Measurements from ENCODE around the gene TCF3.

Gene TCF3

DNA sequence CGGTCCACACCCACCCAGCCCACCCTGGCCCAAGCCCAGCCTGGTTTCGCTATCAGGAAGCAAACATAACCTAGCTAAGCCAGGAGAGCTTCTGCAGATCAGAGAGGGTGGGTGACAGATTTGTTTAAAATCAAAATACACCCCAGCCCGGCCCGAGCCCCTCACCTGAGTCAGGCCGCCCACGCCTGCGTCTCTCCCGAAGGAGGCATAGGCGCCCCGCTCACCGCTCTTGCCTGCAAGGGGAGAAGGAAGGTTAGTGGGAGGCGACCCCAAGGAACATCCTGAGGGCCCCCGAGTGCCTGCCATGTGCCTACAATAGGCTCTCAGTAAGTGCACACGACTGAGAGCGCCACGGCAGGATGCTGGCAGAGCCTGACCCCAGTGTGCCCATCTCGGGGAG is 25.2 kb downstream of the TCF3 start:
- TF ChIP-seq, protein P1, sequence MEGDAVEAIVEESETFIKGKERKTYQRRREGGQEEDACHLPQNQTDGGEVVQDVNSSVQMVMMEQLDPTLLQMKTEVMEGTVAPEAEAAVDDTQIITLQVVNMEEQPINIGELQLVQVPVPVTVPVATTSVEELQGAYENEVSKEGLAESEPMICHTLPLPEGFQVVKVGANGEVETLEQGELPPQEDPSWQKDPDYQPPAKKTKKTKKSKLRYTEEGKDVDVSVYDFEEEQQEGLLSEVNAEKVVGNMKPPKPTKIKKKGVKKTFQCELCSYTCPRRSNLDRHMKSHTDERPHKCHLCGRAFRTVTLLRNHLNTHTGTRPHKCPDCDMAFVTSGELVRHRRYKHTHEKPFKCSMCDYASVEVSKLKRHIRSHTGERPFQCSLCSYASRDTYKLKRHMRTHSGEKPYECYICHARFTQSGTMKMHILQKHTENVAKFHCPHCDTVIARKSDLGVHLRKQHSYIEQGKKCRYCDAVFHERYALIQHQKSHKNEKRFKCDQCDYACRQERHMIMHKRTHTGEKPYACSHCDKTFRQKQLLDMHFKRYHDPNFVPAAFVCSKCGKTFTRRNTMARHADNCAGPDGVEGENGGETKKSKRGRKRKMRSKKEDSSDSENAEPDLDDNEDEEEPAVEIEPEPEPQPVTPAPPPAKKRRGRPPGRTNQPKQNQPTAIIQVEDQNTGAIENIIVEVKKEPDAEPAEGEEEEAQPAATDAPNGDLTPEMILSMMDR (IDR thresholded peaks at IDR 0.05; ENCODE audit: insufficient read depth, low read depth, low read length, missing control alignments): no peak
- H3K4me3 ChIP-seq (ENCODE audit: low read depth, low read length): no peak overlapping the region
- DNase-seq (ENCODE audit: low read depth): no peak

DNA sequence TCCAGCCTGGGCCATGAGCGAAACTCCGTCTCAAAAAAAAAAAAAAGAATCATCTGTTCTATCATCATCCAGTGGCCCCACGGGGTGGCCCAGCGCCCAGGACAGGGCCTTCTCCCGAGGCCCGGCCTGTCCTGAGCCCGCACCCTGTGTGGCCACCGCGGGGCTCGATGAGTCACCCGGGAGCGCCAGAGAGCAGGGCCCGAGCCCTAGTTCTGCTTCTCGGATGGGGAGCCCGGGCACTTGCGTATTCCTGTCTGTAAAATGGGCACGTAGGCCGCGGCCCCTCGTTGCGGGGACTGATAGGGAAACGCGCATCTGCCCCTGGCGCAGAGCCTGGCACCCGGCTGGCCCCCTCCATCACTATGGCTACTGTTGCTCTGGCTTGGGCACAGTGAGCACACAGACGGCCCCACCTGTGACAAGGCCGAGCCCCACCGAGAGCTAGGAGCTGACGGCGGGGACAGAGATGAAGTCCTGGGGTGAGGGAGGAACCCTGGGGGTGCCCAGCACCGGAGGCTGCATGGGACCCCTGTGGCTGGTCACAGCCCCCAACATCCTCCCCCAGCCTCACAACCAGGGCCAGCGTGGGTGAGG is 25.9 kb downstream of the TCF3 start:
- no peak for DNase-seq (ENCODE audit: low read depth)
- no peak overlapping the region for H3K4me3 ChIP-seq (ENCODE audit: low read depth, low read length)
- TF ChIP-seq, protein P1 (IDR thresholded peaks at IDR 0.05; ENCODE audit: insufficient read depth, low read depth, low read length, missing control alignments): no peak

DNA sequence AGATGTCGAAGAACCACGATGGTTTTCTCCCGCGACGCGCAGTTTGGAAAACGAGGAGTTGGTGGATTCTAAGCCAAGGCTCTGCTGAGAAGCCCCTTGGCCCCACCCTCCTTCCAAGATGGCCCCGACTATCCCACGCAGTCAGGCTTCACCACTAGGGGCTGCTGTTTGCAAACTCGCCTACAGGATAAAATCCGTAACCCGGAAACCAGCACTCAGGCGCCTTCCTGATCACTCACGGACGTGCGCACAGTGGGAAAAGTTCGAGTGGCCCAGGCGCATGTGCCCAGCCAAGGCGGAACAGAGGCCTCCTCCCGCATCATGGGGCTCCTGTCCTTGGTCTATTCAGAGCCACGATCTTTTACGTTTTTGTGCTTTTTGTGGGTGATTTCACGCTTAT is 28.0 kb downstream of the TCF3 start:
- TF ChIP-seq, protein P1 (IDR thresholded peaks at IDR 0.05; ENCODE audit: insufficient read depth, low read depth, low read length, missing control alignments): peak; percentile 67
- DNase-seq (ENCODE audit: low read depth): peak; percentile 58
- no peak overlapping the region for H3K4me3 ChIP-seq (ENCODE audit: low read depth, low read length)

DNA sequence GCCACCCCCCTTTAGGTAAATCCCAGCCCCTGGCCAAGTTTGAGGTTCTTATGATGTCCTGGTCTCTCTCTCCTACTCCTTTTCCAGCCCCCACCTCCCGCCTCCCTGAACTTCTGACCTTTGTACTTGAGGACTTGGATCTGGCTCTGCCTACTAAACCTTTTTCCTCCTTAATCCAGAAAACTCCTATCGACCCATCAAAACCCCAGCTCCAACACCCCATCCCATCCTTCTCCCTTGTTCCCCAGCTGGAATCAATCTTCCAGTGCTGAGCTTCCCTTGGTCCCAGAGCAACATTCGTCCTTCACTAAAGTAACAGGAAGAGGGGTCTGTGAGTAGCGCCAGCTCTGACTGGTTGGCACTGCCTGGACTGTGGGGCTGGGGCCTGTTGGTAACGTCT is 29.9 kb downstream of the TCF3 start:
- TF ChIP-seq, protein P1 (IDR thresholded peaks at IDR 0.05; ENCODE audit: insufficient read depth, low read depth, low read length, missing control alignments): no peak
- DNase-seq (ENCODE audit: low read depth): no peak
- H3K4me3 ChIP-seq (ENCODE audit: low read depth, low read length): no peak overlapping the region

DNA sequence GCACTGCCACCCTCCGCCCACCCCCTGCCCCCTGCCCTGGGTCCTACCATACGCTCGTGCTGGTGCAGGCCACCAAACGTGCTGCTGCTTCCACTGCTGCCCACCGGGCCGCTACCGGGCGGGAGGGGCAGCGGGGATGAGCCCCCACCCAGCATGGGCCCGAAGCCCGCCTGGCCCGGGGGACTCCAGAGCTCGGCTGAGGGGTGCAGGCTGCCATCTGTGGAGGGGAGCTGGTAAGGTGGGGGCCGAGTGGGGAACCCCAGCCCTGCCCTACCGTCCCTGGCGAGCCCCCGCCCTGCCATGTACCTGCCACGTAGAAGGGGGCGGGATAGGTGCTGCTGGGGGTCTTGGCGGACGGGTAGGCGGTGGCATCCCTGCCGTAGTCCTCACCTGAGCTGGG is 30.4 kb downstream of the TCF3 start:
- DNase-seq (ENCODE audit: low read depth): no peak
- TF ChIP-seq, protein P1 (IDR thresholded peaks at IDR 0.05; ENCODE audit: insufficient read depth, low read depth, low read length, missing control alignments): no peak
- no peak overlapping the region for H3K4me3 ChIP-seq (ENCODE audit: low read depth, low read length)

DNA sequence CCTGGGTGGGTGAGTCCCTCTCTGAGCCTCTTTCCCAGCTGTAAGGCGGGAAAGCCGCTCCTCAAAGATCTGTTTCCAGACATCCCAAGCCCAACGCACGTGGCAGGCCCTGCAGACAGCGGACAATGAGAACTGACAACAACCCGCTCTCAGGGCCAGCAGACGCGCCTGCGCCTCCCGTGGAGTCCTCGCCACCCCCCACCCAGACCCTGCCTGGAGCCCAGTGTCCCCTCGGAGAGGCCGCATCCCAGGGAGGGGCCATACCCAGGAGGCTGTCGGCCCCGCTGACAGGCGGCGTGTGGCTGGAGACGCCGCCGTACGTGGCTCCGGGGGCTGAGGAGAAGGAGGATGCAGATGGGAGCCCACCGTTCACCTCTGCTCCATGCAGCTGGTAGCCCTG is 30.8 kb downstream of the TCF3 start:
- no peak overlapping the region for H3K4me3 ChIP-seq (ENCODE audit: low read depth, low read length)
- no peak for DNase-seq (ENCODE audit: low read depth)
- TF ChIP-seq, protein P1 (IDR thresholded peaks at IDR 0.05; ENCODE audit: insufficient read depth, low read depth, low read length, missing control alignments): no peak

DNA sequence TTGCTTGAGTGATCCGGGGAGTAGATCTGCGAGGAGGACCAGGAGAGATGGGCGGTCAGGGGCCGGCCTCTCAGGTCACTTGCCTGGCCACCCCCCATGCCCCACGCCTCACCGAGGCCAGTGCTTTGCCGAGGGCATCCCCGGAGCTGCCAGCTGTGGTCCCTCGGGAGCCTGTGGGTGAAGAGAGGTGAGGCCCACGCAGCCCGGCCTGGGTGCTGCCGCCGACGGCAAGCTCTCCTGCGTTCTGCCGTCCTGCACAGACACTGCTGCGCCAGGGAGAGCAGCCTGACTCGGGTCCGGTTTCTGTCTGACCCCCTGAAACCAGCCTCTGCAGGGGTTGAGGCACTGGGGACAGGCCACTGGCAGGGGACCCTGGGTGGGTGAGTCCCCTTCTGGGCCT is 31.4 kb downstream of the TCF3 start:
- no peak overlapping the region for H3K4me3 ChIP-seq (ENCODE audit: low read depth, low read length)
- no peak for DNase-seq (ENCODE audit: low read depth)
- TF ChIP-seq, protein P1 (IDR thresholded peaks at IDR 0.05; ENCODE audit: insufficient read depth, low read depth, low read length, missing control alignments): no peak
